IPS-18a (cell line): ENCODE measurements around the gene SYT13.

ENCODE experiments used
- H3K27ac ChIP-seq: one replicate; pipeline ENCODE4 v1.5.1; 2013; ENCODE audit warnings: low read length
- H3K27me3 ChIP-seq: one replicate; pipeline ENCODE4 v1.6.1; 2013; ENCODE audit warnings: mild to moderate bottlenecking, low read length; ENCODE audit not compliant: control insufficient read depth, insufficient read depth
- H3K36me3 ChIP-seq: one replicate; pipeline ENCODE4 v1.6.1; 2013; ENCODE audit warnings: low read depth, low read length; ENCODE audit not compliant: control insufficient read depth
- H3K4me1 ChIP-seq: one replicate; pipeline ENCODE4 v1.6.1; 2013; ENCODE audit warnings: low read depth, low read length; ENCODE audit not compliant: control insufficient read depth
- H3K4me3 ChIP-seq: one replicate; pipeline ENCODE4 v1.5.1; 2013; ENCODE audit warnings: low read length
- H3K9ac ChIP-seq: one replicate; pipeline ENCODE4 v1.6.1; 2013; ENCODE audit warnings: mild to moderate bottlenecking, low read length, moderate library complexity
- H3K9me3 ChIP-seq: one replicate; pipeline ENCODE4 v1.6.1; 2013; ENCODE audit warnings: low read depth, low read length; ENCODE audit not compliant: control insufficient read depth

SYT13 gene

DNA sequence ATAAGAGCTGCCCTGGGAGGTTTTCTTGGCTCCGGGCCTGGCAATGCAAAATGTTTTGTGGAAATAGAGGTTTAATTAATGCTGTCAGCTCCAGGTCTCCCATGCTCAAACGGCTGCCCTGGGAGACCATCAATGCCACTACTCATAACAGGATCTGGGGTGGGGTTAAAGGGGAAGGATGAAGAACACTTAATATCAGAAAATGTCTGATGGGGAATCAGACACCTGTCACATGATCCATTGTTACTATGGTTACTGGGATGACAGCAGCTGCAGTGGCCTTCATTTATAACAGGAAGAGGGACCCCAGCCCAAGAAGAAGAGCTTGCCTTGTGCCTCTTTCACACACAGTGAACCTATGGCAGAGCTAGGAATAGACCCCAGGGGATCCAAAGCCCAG lies 2.2 kb upstream of the SYT13 start:
- Histone ChIP-seq H3K27me3 (peaks cover 28% of the 10 kb centered on the region), H3K4me3 (no peak overlapping the region), H3K9ac (no peak overlapping the region), H3K36me3 (no peaks in the 10 kb centered on the region), H3K27ac (no peak overlapping the region), H3K4me1 (peaks cover 3% of the 10 kb centered on the region), H3K9me3 (no peaks in the 10 kb centered on the region)

DNA sequence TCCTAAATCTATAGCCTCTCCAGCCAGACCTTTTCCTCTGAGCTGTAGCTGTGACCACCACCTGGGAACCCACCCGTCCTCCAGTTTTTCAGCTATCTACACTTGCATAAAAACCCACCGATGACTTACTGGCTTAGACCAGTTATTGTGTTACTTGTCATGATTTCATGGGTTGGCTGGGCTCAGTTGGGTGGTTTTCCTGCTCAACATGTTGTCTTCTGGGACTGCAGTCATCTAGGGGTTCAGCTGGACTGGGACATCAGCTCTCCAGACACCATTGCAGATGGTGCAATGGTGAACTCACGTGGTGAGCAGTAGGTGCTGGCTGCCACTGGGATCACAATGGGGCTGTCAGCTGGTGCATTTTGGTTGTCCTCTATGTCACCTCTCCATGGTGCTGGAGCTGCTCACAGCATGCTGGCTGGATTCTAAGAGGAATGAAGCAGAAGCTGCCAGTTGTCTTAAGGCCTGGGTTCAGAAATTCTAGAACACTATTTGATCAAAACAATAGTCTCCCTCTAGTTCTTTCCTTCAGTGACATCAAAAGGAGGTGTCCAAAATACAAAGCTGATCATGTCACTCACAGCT lies 1.3 kb upstream of the SYT13 start:
- Histone ChIP-seq H3K4me1 (peaks cover 3% of the 10 kb centered on the region), H3K27ac (no peak overlapping the region), H3K9ac (no peak overlapping the region), H3K9me3 (no peaks in the 10 kb centered on the region), H3K36me3 (no peaks in the 10 kb centered on the region), H3K27me3 (peaks cover 28% of the 10 kb centered on the region), H3K4me3 (no peak overlapping the region)

DNA sequence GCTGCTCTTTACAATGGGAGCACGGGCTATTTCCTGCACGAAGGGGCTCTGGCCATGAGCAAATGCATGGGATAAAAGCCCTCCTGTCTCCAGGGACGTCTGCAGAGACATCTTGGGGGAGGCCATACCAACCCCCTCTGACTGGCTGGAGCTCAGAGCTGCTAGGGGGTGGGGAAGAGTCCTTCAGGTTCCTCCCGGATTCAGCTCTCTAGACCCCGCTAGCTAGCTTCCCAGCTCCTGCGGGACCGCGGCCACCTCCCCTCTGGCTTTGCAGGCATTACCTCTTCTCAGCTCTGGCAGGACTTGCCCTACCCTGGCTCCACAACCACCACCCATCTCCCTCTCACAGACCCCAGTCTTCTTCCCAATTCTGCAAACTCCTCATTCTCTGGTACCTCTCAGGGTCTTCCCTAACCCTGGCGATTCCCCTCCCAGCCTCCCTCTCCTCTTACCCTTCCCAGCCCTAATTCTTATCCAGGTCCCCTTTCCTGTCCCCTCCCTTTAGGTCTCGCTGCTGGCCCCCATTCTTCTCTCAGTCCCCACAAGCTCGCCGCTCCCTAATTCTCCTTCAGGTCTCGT lies 802 bp downstream of the SYT13 start:
- Histone ChIP-seq H3K4me3 (peak overlapping the region; percentile 74), H3K9me3 (no peaks in the 10 kb centered on the region), H3K36me3 (no peaks in the 10 kb centered on the region), H3K27ac (no peak overlapping the region), H3K27me3 (peaks cover 28% of the 10 kb centered on the region), H3K4me1 (peaks cover 3% of the 10 kb centered on the region), H3K9ac (no peak overlapping the region)

DNA sequence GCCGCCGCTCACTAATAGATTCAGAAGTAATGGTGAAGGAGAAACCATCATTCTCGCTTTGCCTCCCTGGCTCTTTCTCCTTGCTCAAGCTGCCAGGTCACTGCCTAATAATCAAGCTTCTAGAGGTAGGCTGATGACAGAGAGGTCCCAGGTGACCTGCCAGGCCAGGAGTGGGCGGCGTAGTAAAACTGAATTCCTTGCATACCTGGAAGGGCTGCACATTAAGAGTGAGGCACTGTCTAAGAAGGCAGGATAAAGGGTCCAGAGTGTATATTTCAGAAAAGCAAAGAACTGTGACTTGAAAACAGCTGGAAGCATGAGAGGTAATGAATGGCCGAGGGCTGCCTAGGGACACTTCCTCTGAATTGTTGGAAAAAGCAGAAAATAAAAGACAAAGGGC lies 4.1 kb downstream of the SYT13 start:
- H3K9ac ChIP-seq, result no peak overlapping the region
- H3K27me3 ChIP-seq, result peaks cover 23% of the 10 kb centered on the region
- H3K4me1 ChIP-seq, result peaks cover 3% of the 10 kb centered on the region
- H3K36me3 ChIP-seq, result no peaks in the 10 kb centered on the region
- H3K9me3 ChIP-seq, result no peaks in the 10 kb centered on the region
- no peak overlapping the region for H3K4me3 ChIP-seq
- no peak overlapping the region for H3K27ac ChIP-seq

DNA sequence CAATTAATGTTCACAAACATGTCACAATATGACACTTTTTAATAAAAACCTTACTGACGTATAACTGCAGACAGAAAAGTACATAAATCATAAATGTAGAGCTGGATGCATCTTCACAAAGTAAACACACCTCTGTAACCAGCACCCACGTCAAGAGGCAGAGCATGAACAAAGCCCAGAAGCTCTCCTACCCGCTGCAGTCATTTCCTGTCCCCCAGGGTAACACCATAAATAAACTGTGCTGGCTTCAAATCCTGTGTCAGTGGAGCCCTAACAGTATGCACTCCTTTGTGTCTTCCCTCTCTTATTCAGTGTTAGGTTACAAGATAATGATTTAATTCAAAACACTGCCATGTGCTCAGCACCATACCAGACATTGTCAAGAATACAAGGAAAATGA lies 5.7 kb downstream of the SYT13 start:
- Histone ChIP-seq H3K4me3 (no peak overlapping the region), H3K27ac (no peak overlapping the region), H3K9me3 (no peaks in the 10 kb centered on the region), H3K4me1 (no peaks in the 10 kb centered on the region), H3K9ac (no peak overlapping the region), H3K27me3 (peaks cover 18% of the 10 kb centered on the region), H3K36me3 (no peaks in the 10 kb centered on the region)

DNA sequence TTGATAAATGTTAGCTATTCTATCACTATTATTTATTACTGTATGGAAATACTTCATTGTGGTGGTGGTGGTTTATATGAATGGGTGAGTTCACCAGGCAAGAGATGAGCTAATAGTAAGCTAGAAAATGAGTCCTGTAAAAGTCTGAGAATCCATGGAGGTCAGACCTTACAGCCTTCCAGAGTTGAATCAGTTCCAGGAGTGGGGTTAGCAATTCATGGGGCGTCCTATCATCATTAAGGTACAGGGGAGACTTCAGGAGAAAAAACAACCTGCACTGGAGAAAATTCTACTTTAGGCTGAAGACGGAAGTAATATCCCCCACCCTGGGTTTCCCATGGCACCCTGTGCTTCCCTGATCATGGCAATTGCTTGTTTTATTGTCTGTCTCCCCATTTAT lies 6.5 kb downstream of the SYT13 start:
- H3K4me3 ChIP-seq, result no peak overlapping the region
- no peaks in the 10 kb centered on the region for H3K4me1 ChIP-seq
- no peak overlapping the region for H3K27ac ChIP-seq
- no peaks in the 10 kb centered on the region for H3K36me3 ChIP-seq
- H3K27me3 ChIP-seq, result peaks cover 10% of the 10 kb centered on the region
- H3K9ac ChIP-seq, result no peak overlapping the region
- H3K9me3 ChIP-seq, result no peaks in the 10 kb centered on the region

DNA sequence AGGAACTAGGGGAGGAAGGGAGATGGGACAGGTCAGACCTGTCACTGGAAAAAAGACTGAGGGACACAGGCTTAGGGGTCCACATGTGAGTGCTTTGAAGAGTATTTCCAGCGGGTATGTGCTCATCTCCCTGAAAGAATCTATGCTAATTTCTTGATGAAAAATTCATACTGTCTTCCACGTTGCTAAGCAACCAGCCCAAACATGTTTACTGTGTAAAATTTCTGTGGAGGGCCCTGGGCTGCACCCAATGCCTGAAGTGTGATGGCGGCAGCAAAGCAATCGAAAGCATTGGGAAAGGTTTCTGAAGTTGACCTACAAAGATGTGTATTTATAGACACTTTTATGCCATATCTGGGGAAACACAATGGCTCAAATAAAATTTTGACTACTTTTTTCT lies 7.4 kb downstream of the SYT13 start:
- peaks cover under 1% of the 10 kb centered on the region for H3K27me3 ChIP-seq
- H3K36me3 ChIP-seq, result no peaks in the 10 kb centered on the region
- no peaks in the 10 kb centered on the region for H3K4me1 ChIP-seq
- no peaks in the 10 kb centered on the region for H3K9me3 ChIP-seq
- no peak overlapping the region for H3K9ac ChIP-seq
- H3K4me3 ChIP-seq, result no peak overlapping the region
- H3K27ac ChIP-seq, result no peak overlapping the region

DNA sequence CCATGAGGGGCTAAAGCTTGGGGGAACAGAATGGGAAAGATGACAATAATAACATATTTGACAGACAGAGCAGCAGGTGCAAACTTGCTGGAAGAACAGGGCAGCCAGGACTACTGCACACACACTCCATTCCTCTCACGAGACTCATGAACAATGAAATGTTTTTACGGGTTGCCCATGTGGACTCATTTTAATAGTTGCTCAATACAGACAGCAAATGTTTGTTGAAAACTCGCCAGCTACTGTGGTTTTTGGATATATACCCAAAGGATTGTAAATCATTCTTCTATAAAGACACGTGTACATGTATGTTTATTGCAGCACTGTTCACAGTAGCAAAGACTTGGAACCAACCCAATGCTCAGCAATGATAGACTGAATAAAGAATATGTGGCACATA lies 10.3 kb downstream of the SYT13 start:
- Histone ChIP-seq H3K27ac (no peak overlapping the region), H3K4me1 (no peaks in the 10 kb centered on the region), H3K36me3 (no peaks in the 10 kb centered on the region)

DNA sequence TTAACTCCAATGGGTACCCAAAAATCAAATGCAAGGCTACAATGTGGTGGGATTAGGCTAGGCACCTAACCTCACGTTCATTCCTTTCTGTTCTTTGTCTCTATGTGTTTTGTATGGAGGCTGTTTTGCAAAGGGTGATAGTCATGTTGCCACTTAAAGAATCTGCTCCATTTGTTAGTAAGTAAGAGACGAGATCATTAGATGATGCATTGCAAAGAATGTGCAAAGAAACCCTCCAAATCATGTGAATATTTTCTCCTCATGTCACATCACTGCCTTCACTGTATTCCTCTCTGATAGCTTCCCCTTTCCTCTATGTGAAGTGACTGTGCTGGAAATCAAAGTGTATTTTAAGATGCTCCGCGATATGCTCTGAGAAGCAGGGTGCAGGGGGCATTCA lies 11.9 kb downstream of the SYT13 start:
- Histone ChIP-seq H3K9me3 (no peaks in the 10 kb centered on the region), H3K27ac (no peak overlapping the region), H3K27me3 (no peaks in the 10 kb centered on the region), H3K4me1 (no peaks in the 10 kb centered on the region), H3K4me3 (no peak overlapping the region), H3K36me3 (no peaks in the 10 kb centered on the region), H3K9ac (no peak overlapping the region)

More for the DNA sequence above, 10.3 kb downstream of the SYT13 start:
- no peaks in the 10 kb centered on the region for H3K27me3 ChIP-seq
- no peak overlapping the region for H3K4me3 ChIP-seq
- H3K9me3 ChIP-seq, result no peaks in the 10 kb centered on the region
- no peak overlapping the region for H3K9ac ChIP-seq

DNA sequence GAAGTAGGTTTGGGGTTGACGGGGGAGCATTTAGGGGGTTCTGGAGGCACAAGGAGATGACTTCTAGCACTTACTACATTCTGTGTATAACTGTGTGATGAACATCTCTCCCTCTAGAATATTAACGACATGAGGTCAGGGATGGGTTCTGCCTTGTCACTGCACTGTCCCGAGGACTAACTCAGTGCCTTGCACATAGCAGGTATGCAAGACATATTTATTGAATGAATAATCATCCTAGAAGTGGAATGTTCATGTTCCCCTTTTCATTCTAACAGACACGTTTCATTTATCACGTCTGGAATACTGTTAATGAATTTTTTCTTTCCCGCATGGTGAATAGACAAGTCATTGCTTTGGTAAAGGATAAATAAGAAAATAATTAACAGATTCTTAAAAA lies 12.6 kb downstream of the SYT13 start:
- Histone ChIP-seq H3K36me3 (no peaks in the 10 kb centered on the region), H3K27ac (no peak overlapping the region), H3K4me1 (no peaks in the 10 kb centered on the region), H3K9me3 (no peaks in the 10 kb centered on the region), H3K4me3 (no peak overlapping the region), H3K9ac (no peak overlapping the region), H3K27me3 (no peaks in the 10 kb centered on the region)

DNA sequence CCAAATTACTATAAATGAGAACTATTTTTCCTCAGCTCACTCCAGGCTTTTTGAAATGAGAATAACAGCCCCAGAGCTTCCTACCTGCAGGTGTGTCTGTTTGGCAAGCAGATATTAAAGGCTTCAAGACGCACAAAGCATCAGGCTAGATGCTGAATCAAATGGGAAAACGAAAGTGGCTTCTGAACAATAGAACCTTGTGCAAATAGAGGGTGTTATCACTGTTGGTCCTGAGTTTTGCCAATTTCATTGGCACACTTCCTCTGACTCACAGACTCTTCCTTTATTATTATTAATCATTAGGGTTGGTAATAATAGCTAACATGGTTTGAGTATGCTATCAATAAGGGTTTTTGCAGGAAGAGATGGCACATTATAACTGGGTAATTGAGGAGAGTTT lies 13.4 kb downstream of the SYT13 start:
- Histone ChIP-seq H3K4me1 (no peaks in the 10 kb centered on the region), H3K27ac (no peak overlapping the region), H3K27me3 (no peaks in the 10 kb centered on the region), H3K4me3 (no peak overlapping the region), H3K36me3 (no peaks in the 10 kb centered on the region), H3K9ac (no peak overlapping the region), H3K9me3 (no peaks in the 10 kb centered on the region)

DNA sequence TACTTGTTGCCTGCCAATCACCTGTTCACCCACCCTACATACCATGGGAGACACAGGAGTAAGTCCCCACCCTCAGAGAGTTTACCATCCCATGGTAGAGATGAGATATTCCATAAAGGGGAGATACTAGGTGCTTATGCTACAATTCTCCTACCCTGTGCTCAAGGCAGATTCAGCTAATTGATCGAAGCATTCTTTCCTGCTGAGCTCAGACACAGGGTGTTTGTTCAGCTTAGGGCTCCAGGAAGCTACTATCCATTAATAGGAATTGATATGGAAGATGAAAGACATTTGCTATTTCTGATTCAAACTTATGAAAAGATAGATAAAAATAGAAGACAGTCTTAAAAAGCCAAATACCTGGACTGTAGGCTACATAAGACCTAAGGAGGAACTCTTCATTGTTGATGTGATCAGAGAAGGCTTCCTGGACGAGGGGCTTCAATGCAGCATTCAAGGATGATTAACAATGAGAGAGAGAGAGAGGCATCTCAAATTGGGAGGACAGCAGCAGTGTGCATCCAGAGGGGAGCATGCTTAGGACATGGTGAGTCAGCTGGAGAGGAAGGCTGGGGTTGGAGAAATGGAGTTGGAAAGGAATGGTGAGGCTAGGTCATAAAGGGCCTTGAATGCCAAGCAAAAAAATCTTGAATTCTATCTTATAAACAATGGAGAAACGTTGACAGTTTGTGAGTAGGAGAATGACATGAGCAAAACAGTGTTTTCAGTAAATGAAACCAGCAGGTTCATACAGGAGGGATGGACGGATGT lies 15.0 kb downstream of the SYT13 start:
- H3K27ac ChIP-seq, result no peak overlapping the region
- H3K4me3 ChIP-seq, result no peak overlapping the region
- no peaks in the 10 kb centered on the region for H3K4me1 ChIP-seq
- H3K9me3 ChIP-seq, result no peaks in the 10 kb centered on the region
- no peaks in the 10 kb centered on the region for H3K27me3 ChIP-seq
- H3K9ac ChIP-seq, result no peak overlapping the region
- no peaks in the 10 kb centered on the region for H3K36me3 ChIP-seq
